BJ (cell line): ENCODE measurements around the gene SOX9. TPM values are rescaled to one million over a fixed set of nuclear protein-coding genes. Genes with fewer than 3 reads are reported as not detected.

Source experiments
- CTCF ChIA-PET: fragments of 350-600 bp; formaldehyde crosslinking; extraction: SDS; loops from one replicate; lab custom pipeline; 2021; ENCODE audit warnings: antibody characterized with exemption, inconsistent platforms; lab: Yijun Ruan, JAX
- POLR2A ChIA-PET: fragments of 300-600 bp; sonication (Branson Sonifier 250); formaldehyde crosslinking; extraction: SDS; loops from one replicate; lab custom pipeline; 2021; ENCODE audit warnings: antibody characterized with exemption; lab: Charles Lee
- DNase-seq: peaks from one replicate; pipeline ENCODE4 v3.0.0-alpha.2; 2011; ENCODE audit warnings: low read depth
- H3K27me3 ChIP-seq: 2 replicates; pipeline ENCODE4 v1.6.0; 2011; ENCODE audit warnings: low read length; ENCODE audit not compliant: control insufficient read depth, insufficient read depth
- H3K36me3 ChIP-seq: 2 replicates; pipeline ENCODE4 v1.5.1; 2011; ENCODE audit warnings: low read length; ENCODE audit not compliant: control insufficient read depth, insufficient read depth
- H3K4me3 ChIP-seq: 2 replicates; pipeline ENCODE4 v1.5.1; 2011; ENCODE audit warnings: low read depth, mild to moderate bottlenecking, control low read depth, low read length
- polyA plus RNA-seq: library from polyadenylated mRNA; depleted of rRNA; stranded (reverse); fragments of >200 nt; gene quantifications from 2 replicates; pipeline ENCODE4 v1.2.3, GENCODE V29; 2011
- TF ChIP-seq, protein P1 (sequence below): IDR thresholded peaks from 2 replicates; pipeline ENCODE4 v1.5.1; 2011; ENCODE audit warnings: low read depth, mild to moderate bottlenecking, control low read depth, inconsistent platforms, low read length, moderate library complexity; ENCODE audit not compliant: insufficient read depth

Gene SOX9
- polyA plus RNA-seq, 1 experiment = 0.54 TPM

DNA sequence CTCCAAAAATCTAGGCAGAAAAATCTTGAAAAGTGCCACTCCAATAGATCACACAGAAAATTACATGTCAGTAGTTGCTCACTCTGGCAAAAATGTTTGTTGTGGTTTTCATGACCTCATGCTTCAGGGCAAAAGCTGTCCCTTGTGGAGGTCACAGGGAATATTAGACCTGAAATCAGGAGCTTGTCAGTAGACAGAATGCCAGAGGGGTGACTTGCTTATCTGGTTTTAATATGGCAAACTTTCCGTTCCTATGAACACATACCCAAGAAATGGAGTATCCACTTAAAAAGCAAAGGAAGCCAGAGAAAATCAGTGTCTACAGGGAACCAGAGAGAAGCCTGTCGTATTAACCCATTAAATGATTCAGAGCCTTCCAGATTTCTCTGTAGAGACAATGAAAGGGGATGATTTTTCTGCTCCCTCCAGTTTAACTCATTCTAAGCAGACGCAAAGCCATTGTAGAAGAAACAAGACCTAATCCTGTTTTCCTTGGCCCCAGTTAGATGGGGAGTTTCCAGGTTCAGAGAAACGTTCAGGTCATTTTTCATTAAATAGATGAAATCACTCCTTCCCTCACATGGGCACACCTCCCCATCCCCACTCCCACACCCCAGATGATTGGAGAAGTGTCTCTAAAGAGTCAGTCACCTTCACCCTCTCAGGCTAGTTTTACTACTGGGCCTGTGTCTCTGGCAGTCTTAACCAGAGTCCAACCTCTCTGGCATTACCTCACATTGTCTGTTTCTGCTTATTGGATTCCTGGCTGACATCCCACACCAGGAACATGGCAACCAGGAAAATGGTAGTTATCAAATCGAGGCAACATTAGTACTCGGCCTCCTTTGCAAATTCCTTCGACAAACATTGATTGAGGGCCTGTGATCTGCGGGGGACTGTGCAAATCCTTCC, 6.0 kb downstream of the SOX9 start:
- peak; percentile 32 for DNase-seq
- POLR2A ChIA-PET = no interaction called here

DNA sequence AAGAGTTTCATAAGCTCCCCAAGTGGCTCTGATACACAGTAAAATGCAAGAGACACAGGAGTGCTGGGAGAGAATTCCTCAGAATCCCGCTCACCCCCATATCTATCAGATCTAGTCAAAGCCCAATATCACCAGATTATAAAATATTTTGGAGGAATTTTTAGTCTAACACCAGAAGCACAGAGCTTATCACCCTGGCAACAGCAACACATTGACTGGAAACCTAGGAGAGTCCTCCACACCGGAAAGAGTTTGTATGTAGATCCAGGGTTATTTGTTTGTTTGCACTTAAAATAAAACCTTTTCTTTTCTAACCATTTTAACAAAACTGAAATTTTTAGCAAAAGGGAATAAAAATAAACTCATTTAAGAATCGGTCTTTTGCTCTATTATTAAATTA, 7.2 kb downstream of the SOX9 start:
- Histone ChIP-seq H3K36me3 (no peaks in the 10 kb centered on the region; the same call in 1 of the 2 replicates), H3K27me3 (no peaks in the 10 kb centered on the region), H3K4me3 (no peak overlapping the region)
- ChIA-PET CTCF (interaction anchor here (0.8 to 1.3 kb wide), 2 partner anchors 10 to 11 kb away, joined by 3 read pairs; no protein-coding TSS in a partner anchor), POLR2A (interaction anchor here (0.6 kb wide), 1 partner anchor 9 kb away, joined by 5 read pairs; no protein-coding TSS in a partner anchor)
- DNase-seq = no peak
- TF ChIP-seq, protein P1, sequence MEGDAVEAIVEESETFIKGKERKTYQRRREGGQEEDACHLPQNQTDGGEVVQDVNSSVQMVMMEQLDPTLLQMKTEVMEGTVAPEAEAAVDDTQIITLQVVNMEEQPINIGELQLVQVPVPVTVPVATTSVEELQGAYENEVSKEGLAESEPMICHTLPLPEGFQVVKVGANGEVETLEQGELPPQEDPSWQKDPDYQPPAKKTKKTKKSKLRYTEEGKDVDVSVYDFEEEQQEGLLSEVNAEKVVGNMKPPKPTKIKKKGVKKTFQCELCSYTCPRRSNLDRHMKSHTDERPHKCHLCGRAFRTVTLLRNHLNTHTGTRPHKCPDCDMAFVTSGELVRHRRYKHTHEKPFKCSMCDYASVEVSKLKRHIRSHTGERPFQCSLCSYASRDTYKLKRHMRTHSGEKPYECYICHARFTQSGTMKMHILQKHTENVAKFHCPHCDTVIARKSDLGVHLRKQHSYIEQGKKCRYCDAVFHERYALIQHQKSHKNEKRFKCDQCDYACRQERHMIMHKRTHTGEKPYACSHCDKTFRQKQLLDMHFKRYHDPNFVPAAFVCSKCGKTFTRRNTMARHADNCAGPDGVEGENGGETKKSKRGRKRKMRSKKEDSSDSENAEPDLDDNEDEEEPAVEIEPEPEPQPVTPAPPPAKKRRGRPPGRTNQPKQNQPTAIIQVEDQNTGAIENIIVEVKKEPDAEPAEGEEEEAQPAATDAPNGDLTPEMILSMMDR = no peak

More for the DNA sequence above, 6.0 kb downstream of the SOX9 start:
- Histone ChIP-seq H3K36me3 (no peaks in the 10 kb centered on the region; the same call in 1 of the 2 replicates), H3K4me3 (no peak overlapping the region), H3K27me3 (no peaks in the 10 kb centered on the region)
- CTCF ChIA-PET = no interaction called here
- TF ChIP-seq, protein P1 = no peak

DNA sequence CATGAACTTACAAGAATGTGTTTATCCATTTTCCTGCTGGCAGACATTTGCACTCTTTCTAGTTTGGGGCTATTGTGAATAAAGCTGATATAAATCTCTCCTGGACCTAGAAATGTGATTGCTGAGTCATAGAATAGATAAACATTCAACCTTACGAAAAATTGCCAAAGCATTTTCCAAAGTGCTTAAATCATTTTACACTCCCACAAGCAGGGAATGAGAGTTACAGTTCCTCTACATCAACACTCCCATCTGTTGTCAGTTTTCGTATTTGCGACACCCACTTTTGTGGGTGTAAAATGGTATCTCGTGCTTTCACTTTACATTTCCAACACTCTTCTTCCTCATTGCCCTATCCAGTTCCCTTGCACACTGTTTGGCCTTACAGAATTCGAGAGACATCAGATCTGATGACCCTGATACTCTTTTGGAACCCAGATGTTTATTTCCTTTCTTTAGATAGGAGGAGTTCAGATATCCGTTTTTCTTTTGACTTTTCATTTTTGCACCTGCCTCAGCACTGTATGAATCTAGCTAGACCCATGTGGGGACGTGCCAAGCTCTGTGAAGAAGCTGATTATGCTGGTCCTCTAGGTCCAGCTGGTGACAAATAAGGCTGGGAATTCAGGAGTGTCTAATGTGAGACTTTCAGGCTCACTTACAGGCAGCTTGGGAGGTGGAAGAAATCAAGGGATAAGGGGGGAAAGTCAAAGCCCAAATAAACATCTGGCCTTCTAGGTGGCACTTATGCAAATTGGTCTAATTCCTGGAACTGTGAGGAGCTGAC, 14.0 kb downstream of the SOX9 start:
- POLR2A ChIA-PET = interaction anchor here (0.6 kb wide), 1 partner anchor 389 kb away, joined by 4 read pairs; no protein-coding TSS in a partner anchor
- CTCF ChIA-PET = interaction anchor here (1.5 kb wide), 1 partner anchor 9 kb away, joined by 6 read pairs; no protein-coding TSS in a partner anchor
- no peak overlapping the region for H3K4me3 ChIP-seq
- no peaks in the 10 kb centered on the region for H3K36me3 ChIP-seq
- H3K27me3 ChIP-seq = no peaks in the 10 kb centered on the region
- TF ChIP-seq, protein P1 = no peak
- no peak for DNase-seq

DNA sequence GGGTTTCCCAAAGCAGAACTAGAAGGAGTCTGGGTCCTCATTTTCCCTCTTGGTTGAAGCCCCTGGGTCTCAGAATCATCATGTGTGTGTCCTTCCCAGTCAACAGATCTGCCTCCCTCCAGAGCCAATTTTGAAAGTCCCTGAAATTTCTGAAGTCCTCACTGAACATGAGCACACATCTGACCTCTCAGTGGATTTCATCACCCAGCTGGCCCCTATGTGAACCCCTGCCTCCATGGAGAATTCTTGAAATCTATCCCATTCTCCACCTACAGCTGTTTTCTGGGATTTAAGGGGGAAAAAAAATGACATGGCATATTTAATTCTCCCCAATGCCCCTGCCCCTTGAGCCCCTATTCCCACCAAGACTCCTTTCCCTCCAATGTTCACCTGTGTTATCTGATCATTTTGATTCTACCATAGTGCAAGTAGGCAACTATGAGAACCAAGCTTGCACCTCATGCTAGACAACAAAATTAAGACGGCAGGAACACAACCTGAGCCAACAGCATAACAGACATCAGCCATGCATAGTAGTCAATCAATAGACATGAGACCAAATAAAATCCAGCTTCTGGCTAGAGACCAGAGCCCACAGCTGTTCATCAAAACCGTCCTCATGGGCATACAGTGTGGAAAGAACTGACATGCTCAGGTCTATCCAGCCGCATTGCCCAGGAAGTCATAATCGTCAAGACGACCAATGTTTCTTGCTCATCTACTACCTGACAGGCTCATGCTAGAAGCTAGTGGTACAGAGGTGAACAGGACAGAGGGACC, 14.9 kb downstream of the SOX9 start:
- TF ChIP-seq, protein P1 = no peak
- Histone ChIP-seq H3K4me3 (no peak overlapping the region), H3K36me3 (no peaks in the 10 kb centered on the region), H3K27me3 (no peaks in the 10 kb centered on the region)
- POLR2A ChIA-PET = no interaction called here
- no peak for DNase-seq
- CTCF ChIA-PET = interaction anchor here (1.5 kb wide), 1 partner anchor 8 kb away, joined by 6 read pairs; no protein-coding TSS in a partner anchor
